Measurements from ENCODE around the gene PEAK3.

The PEAK3 gene

GRCh38 chr19:2266183-2266993, 15.6 kb downstream of the PEAK3 start:
- Mint-ChIP-seq H3K36me3 (ENCODE audit: insufficient read depth) (peaks cover 29% of the 10 kb centered on the region), H3K4me1 (ENCODE audit: low read depth in 2 of 2) (peaks cover 1 to 10% of the 10 kb centered on the region in 2 donors), H3K27me3 (no peaks in the 10 kb centered on the region), H3K27ac (no peak overlapping the region), H3K4me3 (peak overlapping the region in 1 of 2 donors; percentile 43), H3K9me3 (no peaks in the 10 kb centered on the region)
- no peak for ATAC-seq (replicated peaks)
- DNase-seq = no peak

DNA sequence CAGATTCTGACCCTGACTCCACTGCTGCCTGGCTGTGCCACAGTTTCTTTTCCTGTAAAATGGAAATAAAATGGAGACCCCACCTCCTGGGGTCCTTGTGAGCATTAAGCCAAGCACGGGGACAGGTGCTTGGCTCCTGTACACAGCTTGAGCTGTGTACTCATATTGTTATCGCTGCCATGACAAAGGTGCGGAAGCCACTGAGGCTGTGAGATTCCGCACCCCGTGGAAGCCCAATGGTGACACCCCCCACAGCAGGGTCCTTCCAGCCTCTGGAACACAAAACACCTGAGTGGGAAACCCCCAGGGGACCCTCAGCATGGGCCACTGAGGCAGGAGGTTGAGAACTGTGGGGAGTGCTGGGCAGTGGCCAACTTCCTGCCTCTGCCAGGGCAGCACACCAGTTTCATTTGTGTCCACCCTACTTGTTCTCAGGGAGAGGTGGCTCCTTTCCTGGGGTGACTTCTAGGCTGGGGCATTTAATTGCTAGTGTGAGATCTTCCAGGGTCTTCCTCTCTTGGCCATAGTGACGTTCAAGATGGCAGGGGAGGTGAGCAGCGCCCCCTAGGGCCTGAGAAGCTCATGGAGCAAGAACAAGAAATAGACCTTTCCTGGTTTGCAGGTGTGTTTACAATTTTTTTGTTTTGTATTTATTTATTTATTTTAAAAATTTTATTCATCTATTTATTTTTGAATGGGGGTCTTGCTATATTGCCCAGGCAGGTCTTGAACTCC, 20.4 kb downstream of the PEAK3 start:
- H3K4me3 Mint-ChIP-seq = peak overlapping the region in 1 of 2 donors; percentile 41
- ATAC-seq (replicated peaks) = peak; percentile 18

GRCh38 chr19:2260341-2260805, 21.6 kb downstream of the PEAK3 start:
- Mint-ChIP-seq H3K27ac (peak overlapping the region; percentile 92 to 96), H3K4me1 (ENCODE audit: low read depth in 2 of 2) (peaks cover 18 to 21% of the 10 kb centered on the region in 2 donors), H3K36me3 (ENCODE audit: insufficient read depth) (peaks cover 2% of the 10 kb centered on the region), H3K9me3 (no peaks in the 10 kb centered on the region), H3K27me3 (no peaks in the 10 kb centered on the region), H3K4me3 (peak overlapping the region; percentile 69 to 72)
- no peak for DNase-seq
- ATAC-seq (replicated peaks) = peak; percentile 61

More for the DNA sequence above, 20.4 kb downstream of the PEAK3 start:
- H3K4me1 Mint-ChIP-seq (ENCODE audit: low read depth in 2 of 2) = peaks cover 18 to 24% of the 10 kb centered on the region in 2 donors
- H3K27ac Mint-ChIP-seq = peak overlapping the region in 1 of 2 donors; percentile 92
- H3K36me3 Mint-ChIP-seq (ENCODE audit: insufficient read depth) = no peaks in the 10 kb centered on the region
- peak in 1 of 3 experiments; percentile 49 for DNase-seq
- H3K9me3 Mint-ChIP-seq = no peaks in the 10 kb centered on the region
- no peaks in the 10 kb centered on the region for H3K27me3 Mint-ChIP-seq

- H3K27ac Mint-ChIP-seq = peak overlapping the region; percentile 92 to 96
- peak overlapping the region; percentile 46 to 72 for H3K4me3 Mint-ChIP-seq
- no peaks in the 10 kb centered on the region for H3K27me3 Mint-ChIP-seq
- peaks cover 4% of the 10 kb centered on the region for H3K36me3 Mint-ChIP-seq (ENCODE audit: insufficient read depth)
- H3K9me3 Mint-ChIP-seq = no peaks in the 10 kb centered on the region
- no peak for DNase-seq
- peaks cover 18 to 21% of the 10 kb centered on the region in 2 donors for H3K4me1 Mint-ChIP-seq (ENCODE audit: low read depth in 2 of 2)
- no peak for ATAC-seq (replicated peaks)
Measured at GRCh38 chr19:2259336-2259735, 22.6 kb downstream of the PEAK3 start.

DNA sequence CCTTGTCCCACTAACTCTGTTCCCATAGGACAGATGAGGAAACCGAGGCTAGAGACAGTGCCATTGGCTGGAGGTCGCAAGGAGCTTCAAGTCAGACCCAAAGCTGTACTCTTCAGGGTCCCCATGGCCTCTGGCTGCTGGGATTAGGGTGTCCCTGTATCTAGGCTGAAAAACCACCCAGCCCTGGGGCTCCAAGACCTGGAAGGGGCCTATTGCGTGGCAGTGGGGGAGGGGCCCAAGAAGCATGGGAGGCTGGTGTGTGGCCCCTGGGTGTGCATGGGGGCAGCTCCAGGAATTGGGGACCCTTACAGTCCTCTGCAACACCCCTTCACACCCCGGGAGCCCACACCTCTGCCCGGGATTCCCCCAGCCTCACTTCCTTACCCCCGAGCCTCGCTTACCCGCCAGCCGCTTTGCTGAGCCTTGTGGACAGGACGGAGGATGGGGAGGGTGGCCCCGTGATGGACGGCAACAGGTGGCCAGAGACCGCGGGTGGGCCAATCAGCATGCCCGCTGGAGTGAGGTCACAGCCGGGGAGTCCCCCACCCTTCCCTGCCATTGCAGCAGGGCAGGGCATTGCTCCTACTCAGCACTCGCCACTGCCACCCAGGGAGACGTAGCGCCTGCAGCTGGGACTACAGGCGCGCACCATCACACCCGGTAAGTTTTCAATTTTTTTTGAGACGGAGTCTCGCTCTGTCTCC, 25.8 kb downstream of the PEAK3 start, which contains the start of gene JSRP1:
JSRP1 (minus strand) TSS at position 436 of the 704 bp plus-strand sequence. CDS start 1,103 bp downstream, outside the sequence.
- Mint-ChIP-seq H3K4me3 (peak within 1 kb of the TSS; percentile 6 to 72), H3K27ac (peak within 1 kb of the TSS; percentile 92 to 93), H3K4me1 (ENCODE audit: low read depth in 2 of 2) (peaks cover 22 to 27% of the 10 kb centered on the region in 2 donors), H3K27me3 (peaks cover 0 to 14% of the 10 kb centered on the region in 2 donors), H3K36me3 (ENCODE audit: insufficient read depth) (peaks cover 13% of the 10 kb centered on the region), H3K9me3 (no peaks in the 10 kb centered on the region)
- ATAC-seq (replicated peaks) = no peak
- DNase-seq = no peak

GRCh38 chr19:2255112-2255845, 26.7 kb downstream of the PEAK3 start:
- peaks cover 0 to 14% of the 10 kb centered on the region in 2 donors for H3K27me3 Mint-ChIP-seq
- no peak overlapping the region for H3K27ac Mint-ChIP-seq
- H3K9me3 Mint-ChIP-seq = no peaks in the 10 kb centered on the region
- no peak overlapping the region for H3K4me3 Mint-ChIP-seq
- ATAC-seq (replicated peaks) (no peak), DNase-seq (no peak)
- H3K4me1 Mint-ChIP-seq (ENCODE audit: low read depth in 2 of 2) = peaks cover 20 to 24% of the 10 kb centered on the region in 2 donors
- peaks cover 13% of the 10 kb centered on the region for H3K36me3 Mint-ChIP-seq (ENCODE audit: insufficient read depth)

- DNase-seq = no peak
- Mint-ChIP-seq H3K36me3 (ENCODE audit: insufficient read depth) (peaks cover 13% of the 10 kb centered on the region), H3K27ac (no peak overlapping the region), H3K4me1 (ENCODE audit: low read depth in 2 of 2) (peaks cover 11 to 17% of the 10 kb centered on the region in 2 donors), H3K9me3 (no peaks in the 10 kb centered on the region), H3K27me3 (peaks cover 0 to 14% of the 10 kb centered on the region in 2 donors), H3K4me3 (peak overlapping the region; percentile 48 to 57)
- no peak for ATAC-seq (replicated peaks)
Measured at GRCh38 chr19:2254064-2254872, 27.7 kb downstream of the PEAK3 start.

GRCh38 chr19:2253106-2254063, 28.6 kb downstream of the PEAK3 start:
- H3K36me3 Mint-ChIP-seq (ENCODE audit: insufficient read depth) = peaks cover 20% of the 10 kb centered on the region
- H3K4me1 Mint-ChIP-seq (ENCODE audit: low read depth in 2 of 2) = peaks cover 10 to 16% of the 10 kb centered on the region in 2 donors
- no peak overlapping the region for H3K27ac Mint-ChIP-seq
- ATAC-seq (replicated peaks) (peak; percentile 38), DNase-seq (peak; percentile 34 to 48 (median 43))
- peak overlapping the region; percentile 81 to 83 for H3K4me3 Mint-ChIP-seq
- H3K9me3 Mint-ChIP-seq = no peaks in the 10 kb centered on the region
- H3K27me3 Mint-ChIP-seq = peaks cover 0 to 14% of the 10 kb centered on the region in 2 donors

GRCh38 chr19:2252797-2253105, 29.2 kb downstream of the PEAK3 start:
- Mint-ChIP-seq H3K36me3 (ENCODE audit: insufficient read depth) (peaks cover 24% of the 10 kb centered on the region), H3K4me3 (peak overlapping the region; percentile 81 to 83), H3K27me3 (peaks cover 0 to 14% of the 10 kb centered on the region in 2 donors), H3K27ac (peak overlapping the region in 1 of 2 donors; percentile 75), H3K9me3 (no peaks in the 10 kb centered on the region), H3K4me1 (ENCODE audit: low read depth in 2 of 2) (peaks cover 6 to 13% of the 10 kb centered on the region in 2 donors)
- no peak for DNase-seq
- ATAC-seq (replicated peaks) = no peak

DNA sequence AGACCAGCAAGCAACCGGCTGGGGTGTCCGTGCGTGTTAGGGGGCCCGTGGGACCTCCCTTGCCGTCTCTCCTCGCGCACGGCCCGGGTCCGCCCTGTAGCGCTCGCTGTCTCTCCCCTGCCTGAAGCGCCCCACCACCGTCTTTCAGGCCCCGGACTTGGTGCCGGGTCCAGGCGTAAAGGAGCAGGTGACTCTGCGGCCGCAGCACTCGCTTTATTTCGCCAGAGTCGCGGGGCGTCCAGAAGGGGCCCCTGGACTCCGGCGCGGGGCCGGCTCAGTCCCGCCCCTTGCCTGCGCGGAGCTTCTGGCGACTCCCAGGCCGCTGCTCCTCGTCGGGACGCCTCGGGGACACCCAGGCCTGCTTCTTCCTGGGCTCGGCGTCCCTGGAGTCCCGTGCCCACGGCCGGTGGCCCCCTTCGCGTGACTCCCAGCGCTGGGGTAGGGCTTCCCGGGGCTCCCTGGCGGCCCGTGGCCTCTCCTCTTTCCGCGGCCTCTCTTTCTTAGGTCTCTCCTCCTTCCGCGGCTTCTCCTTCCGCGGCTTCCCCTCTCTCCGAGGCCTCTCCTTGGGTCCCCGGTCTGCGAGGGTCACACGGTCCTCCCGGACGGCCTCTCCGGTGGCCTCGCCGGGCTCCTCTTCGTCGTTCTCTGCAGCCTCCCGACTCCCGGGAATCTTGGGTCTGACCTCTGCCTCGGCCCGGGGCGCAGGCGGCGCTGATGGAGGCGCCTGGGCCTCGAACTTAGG, 29.7 kb downstream of the PEAK3 start:
- no peak for DNase-seq
- peaks cover 29% of the 10 kb centered on the region for H3K36me3 Mint-ChIP-seq (ENCODE audit: insufficient read depth)
- no peak for ATAC-seq (replicated peaks)
- H3K4me3 Mint-ChIP-seq = peak overlapping the region; percentile 81 to 83
- peaks cover 0 to 14% of the 10 kb centered on the region in 2 donors for H3K27me3 Mint-ChIP-seq
- no peaks in the 10 kb centered on the region for H3K9me3 Mint-ChIP-seq
- H3K27ac Mint-ChIP-seq = peak overlapping the region in 1 of 2 donors; percentile 75
- peaks cover 4 to 13% of the 10 kb centered on the region in 2 donors for H3K4me1 Mint-ChIP-seq (ENCODE audit: low read depth in 2 of 2)
